IPS-20b (cell line): Measurements from ENCODE around the gene PCDHGC4.

ENCODE experiments used
- H3K27ac ChIP-seq: one replicate; pipeline ENCODE4 v1.5.1; 2013; ENCODE audit warnings: low read length
- H3K27me3 ChIP-seq: 2 replicates; pipeline ENCODE4 v1.6.1; 2013; ENCODE audit warnings: mild to moderate bottlenecking, low read length, inconsistent platforms; ENCODE audit not compliant: insufficient read depth
- H3K36me3 ChIP-seq: 2 replicates; pipeline ENCODE4 v1.6.1; 2013; ENCODE audit warnings: low read depth, mild to moderate bottlenecking, inconsistent platforms, low read length, moderate library complexity; ENCODE audit not compliant: insufficient read depth
- H3K4me1 ChIP-seq: 2 replicates; pipeline ENCODE4 v1.6.1; 2013; ENCODE audit warnings: mild to moderate bottlenecking, control low read depth, inconsistent platforms, low read length, moderate library complexity; ENCODE audit not compliant: insufficient read depth
- H3K4me3 ChIP-seq: 2 replicates; pipeline ENCODE4 v1.5.1; 2013; ENCODE audit warnings: mild to moderate bottlenecking, low read length, inconsistent platforms
- H3K9ac ChIP-seq: 2 replicates; pipeline ENCODE4 v1.6.1; 2013; ENCODE audit warnings: low read depth, mild to moderate bottlenecking, inconsistent platforms, low read length, moderate library complexity
- H3K9me3 ChIP-seq: 2 replicates; pipeline ENCODE4 v1.6.1; 2013; ENCODE audit warnings: mild to moderate bottlenecking, low read depth, low read length, inconsistent platforms; ENCODE audit not compliant: insufficient read depth

The PCDHGC4 gene

GRCh38 chr5:141523991-141524390 lies 39.2 kb downstream of the PCDHGC4 start:
- Histone ChIP-seq H3K4me1 (peaks cover 12% of the 10 kb centered on the region; the same call in 1 of the 2 replicates), H3K36me3 (peaks cover 88% of the 10 kb centered on the region), H3K4me3 (no peak overlapping the region; the same call in 1 of the 2 replicates), H3K27ac (no peak overlapping the region), H3K27me3 (no peaks in the 10 kb centered on the region), H3K9me3 (no peaks in the 10 kb centered on the region), H3K9ac (peak overlapping the region; percentile 42; the same call in 1 of the 2 replicates)

GRCh38 chr5:141524604-141525597 lies 40.1 kb downstream of the PCDHGC4 start:
- H3K4me3 ChIP-seq = no peak overlapping the region
- H3K4me1 ChIP-seq = peaks cover 12% of the 10 kb centered on the region; the same call in 1 of the 2 replicates
- H3K9me3 ChIP-seq = no peaks in the 10 kb centered on the region
- H3K27me3 ChIP-seq = no peaks in the 10 kb centered on the region
- H3K9ac ChIP-seq = peak overlapping the region; percentile 40; the same call in 1 of the 2 replicates
- H3K36me3 ChIP-seq = peaks cover 87% of the 10 kb centered on the region
- H3K27ac ChIP-seq = no peak overlapping the region

- Histone ChIP-seq H3K4me1 (peaks cover 12% of the 10 kb centered on the region; the same call in 1 of the 2 replicates), H3K9me3 (no peaks in the 10 kb centered on the region), H3K4me3 (no peak overlapping the region), H3K36me3 (peaks cover 80% of the 10 kb centered on the region), H3K9ac (peak overlapping the region; percentile 40; the same call in 1 of the 2 replicates), H3K27me3 (no peaks in the 10 kb centered on the region), H3K27ac (no peak overlapping the region)
Observed at GRCh38 chr5:141525653-141526052, 40.8 kb downstream of the PCDHGC4 start.

- Histone ChIP-seq H3K36me3 (peaks cover 71% of the 10 kb centered on the region), H3K4me1 (peaks cover 12% of the 10 kb centered on the region; the same call in 1 of the 2 replicates), H3K9ac (no peak overlapping the region), H3K27ac (no peak overlapping the region), H3K27me3 (no peaks in the 10 kb centered on the region), H3K9me3 (no peaks in the 10 kb centered on the region), H3K4me3 (no peak overlapping the region)
Observed at GRCh38 chr5:141527426-141527825, 42.6 kb downstream of the PCDHGC4 start.

- no peak overlapping the region for H3K27ac ChIP-seq
- no peak overlapping the region for H3K9ac ChIP-seq
- H3K27me3 ChIP-seq = no peaks in the 10 kb centered on the region
- no peaks in the 10 kb centered on the region for H3K9me3 ChIP-seq
- peaks cover 71% of the 10 kb centered on the region for H3K36me3 ChIP-seq
- no peak overlapping the region for H3K4me3 ChIP-seq
- H3K4me1 ChIP-seq = peaks cover 12% of the 10 kb centered on the region; the same call in 1 of the 2 replicates
Observed at GRCh38 chr5:141528291-141528984, 43.6 kb downstream of the PCDHGC4 start.

GRCh38 chr5:141529002-141529401 lies 44.2 kb downstream of the PCDHGC4 start:
- Histone ChIP-seq H3K27ac (no peak overlapping the region), H3K4me3 (no peak overlapping the region), H3K36me3 (peaks cover 71% of the 10 kb centered on the region)

GRCh38 chr5:141529873-141530272 lies 45.0 kb downstream of the PCDHGC4 start:
- peaks cover 69% of the 10 kb centered on the region for H3K36me3 ChIP-seq
- no peak overlapping the region for H3K27ac ChIP-seq

More at GRCh38 chr5:141529002-141529401, 44.2 kb downstream of the PCDHGC4 start:
- Histone ChIP-seq H3K4me1 (peaks cover 11% of the 10 kb centered on the region; the same call in 1 of the 2 replicates), H3K27me3 (no peaks in the 10 kb centered on the region), H3K9ac (no peak overlapping the region), H3K9me3 (no peaks in the 10 kb centered on the region)

GRCh38 chr5:141532726-141533125 lies 47.9 kb downstream of the PCDHGC4 start:
- no peak overlapping the region for H3K27ac ChIP-seq
- no peaks in the 10 kb centered on the region for H3K27me3 ChIP-seq
- H3K9me3 ChIP-seq = no peaks in the 10 kb centered on the region
- H3K4me3 ChIP-seq = no peak overlapping the region
- H3K4me1 ChIP-seq = no peaks in the 10 kb centered on the region
- no peak overlapping the region for H3K9ac ChIP-seq
- peaks cover 49% of the 10 kb centered on the region for H3K36me3 ChIP-seq

More at GRCh38 chr5:141529873-141530272, 45.0 kb downstream of the PCDHGC4 start:
- no peaks in the 10 kb centered on the region for H3K9me3 ChIP-seq
- peaks cover 6% of the 10 kb centered on the region; the same call in 1 of the 2 replicates for H3K4me1 ChIP-seq
- no peak overlapping the region for H3K9ac ChIP-seq
- no peaks in the 10 kb centered on the region for H3K27me3 ChIP-seq
- H3K4me3 ChIP-seq = no peak overlapping the region

- Histone ChIP-seq H3K36me3 (peaks cover 37% of the 10 kb centered on the region), H3K27ac (no peak overlapping the region), H3K9ac (no peak overlapping the region), H3K4me3 (no peak overlapping the region), H3K27me3 (no peaks in the 10 kb centered on the region), H3K4me1 (no peaks in the 10 kb centered on the region), H3K9me3 (no peaks in the 10 kb centered on the region)
Observed at GRCh38 chr5:141533897-141534296, 49.1 kb downstream of the PCDHGC4 start.

- peaks cover 29% of the 10 kb centered on the region for H3K36me3 ChIP-seq
Observed at GRCh38 chr5:141534492-141535213, 49.8 kb downstream of the PCDHGC4 start.

More at GRCh38 chr5:141534492-141535213, 49.8 kb downstream of the PCDHGC4 start:
- no peaks in the 10 kb centered on the region for H3K4me1 ChIP-seq
- no peaks in the 10 kb centered on the region for H3K9me3 ChIP-seq
- no peaks in the 10 kb centered on the region for H3K27me3 ChIP-seq
- H3K4me3 ChIP-seq = no peak overlapping the region
- H3K9ac ChIP-seq = no peak overlapping the region
- H3K27ac ChIP-seq = no peak overlapping the region
